ENCODE results near the gene BRINP3. TPM values are rescaled to one million over a fixed set of nuclear protein-coding genes. Genes with fewer than 3 reads are reported as not detected.

The BRINP3 gene
- total RNA-seq, 1 donor = not detected

- Histone ChIP-seq H3K27me3 (ENCODE audit: insufficient read depth, low read length) (no peaks in the 10 kb centered on the region), H3K4me3 (ENCODE audit: insufficient read depth, low read length) (no peak overlapping the region), H4K20me1 (ENCODE audit: insufficient read depth, low read length) (no peaks in the 10 kb centered on the region), H3K36me3 (ENCODE audit: insufficient read depth, low read length) (no peaks in the 10 kb centered on the region), H2AFZ (ENCODE audit: low read length) (no peak overlapping the region), H3K79me2 (ENCODE audit: insufficient read depth, low read length) (no peaks in the 10 kb centered on the region), H3K4me2 (ENCODE audit: insufficient read depth, low read length) (no peak overlapping the region), H3K4me1 (ENCODE audit: insufficient read depth, low read length) (no peaks in the 10 kb centered on the region), H3K9me3 (ENCODE audit: low read depth, low read length) (no peaks in the 10 kb centered on the region), H3K27ac (ENCODE audit: low read depth, low read length) (no peak overlapping the region)
- TF ChIP-seq, protein P1, sequence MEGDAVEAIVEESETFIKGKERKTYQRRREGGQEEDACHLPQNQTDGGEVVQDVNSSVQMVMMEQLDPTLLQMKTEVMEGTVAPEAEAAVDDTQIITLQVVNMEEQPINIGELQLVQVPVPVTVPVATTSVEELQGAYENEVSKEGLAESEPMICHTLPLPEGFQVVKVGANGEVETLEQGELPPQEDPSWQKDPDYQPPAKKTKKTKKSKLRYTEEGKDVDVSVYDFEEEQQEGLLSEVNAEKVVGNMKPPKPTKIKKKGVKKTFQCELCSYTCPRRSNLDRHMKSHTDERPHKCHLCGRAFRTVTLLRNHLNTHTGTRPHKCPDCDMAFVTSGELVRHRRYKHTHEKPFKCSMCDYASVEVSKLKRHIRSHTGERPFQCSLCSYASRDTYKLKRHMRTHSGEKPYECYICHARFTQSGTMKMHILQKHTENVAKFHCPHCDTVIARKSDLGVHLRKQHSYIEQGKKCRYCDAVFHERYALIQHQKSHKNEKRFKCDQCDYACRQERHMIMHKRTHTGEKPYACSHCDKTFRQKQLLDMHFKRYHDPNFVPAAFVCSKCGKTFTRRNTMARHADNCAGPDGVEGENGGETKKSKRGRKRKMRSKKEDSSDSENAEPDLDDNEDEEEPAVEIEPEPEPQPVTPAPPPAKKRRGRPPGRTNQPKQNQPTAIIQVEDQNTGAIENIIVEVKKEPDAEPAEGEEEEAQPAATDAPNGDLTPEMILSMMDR (IDR thresholded peaks at IDR 0.05; ENCODE audit: extremely low read depth, low read depth, low read length) = no peak
- no peak for DNase-seq (ENCODE audit: insufficient read length, low spot score, missing footprints)
These were observed 204.5 kb downstream of the BRINP3 start for GRCh38 chr1:190273161-190273560.

DNA sequence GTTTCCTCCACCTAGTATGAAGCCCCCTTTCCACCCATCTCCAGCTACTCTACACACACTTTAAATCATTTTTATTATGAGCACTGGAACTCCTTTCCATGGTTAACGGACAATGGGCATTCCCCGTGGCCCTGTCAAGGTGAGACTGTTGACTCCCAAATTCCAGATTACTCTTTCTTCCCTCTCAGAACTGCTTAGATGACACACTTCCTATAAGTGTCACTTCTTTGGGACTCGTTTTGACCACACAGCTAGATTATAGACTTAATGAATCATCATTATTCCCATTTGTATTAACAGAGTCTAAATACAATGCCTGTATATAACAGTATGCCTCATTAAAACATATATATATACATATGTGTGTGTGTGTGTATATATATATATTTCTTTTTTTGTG is 215.1 kb downstream of the BRINP3 start:
- Histone ChIP-seq H3K4me1 (ENCODE audit: insufficient read depth, low read length) (no peaks in the 10 kb centered on the region), H3K27ac (ENCODE audit: low read depth, low read length) (no peak overlapping the region), H4K20me1 (ENCODE audit: insufficient read depth, low read length) (no peaks in the 10 kb centered on the region), H3K79me2 (ENCODE audit: insufficient read depth, low read length) (no peaks in the 10 kb centered on the region), H3K36me3 (ENCODE audit: insufficient read depth, low read length) (no peaks in the 10 kb centered on the region), H3K9me3 (ENCODE audit: low read depth, low read length) (no peaks in the 10 kb centered on the region), H2AFZ (ENCODE audit: low read length) (no peak overlapping the region), H3K4me3 (ENCODE audit: insufficient read depth, low read length) (no peak overlapping the region), H3K27me3 (ENCODE audit: insufficient read depth, low read length) (no peaks in the 10 kb centered on the region), H3K4me2 (ENCODE audit: insufficient read depth, low read length) (no peak overlapping the region)
- TF ChIP-seq, protein P1 (IDR thresholded peaks at IDR 0.05; ENCODE audit: extremely low read depth, low read depth, low read length) = no peak
- no peak for DNase-seq (ENCODE audit: insufficient read length, low spot score, missing footprints)

DNA sequence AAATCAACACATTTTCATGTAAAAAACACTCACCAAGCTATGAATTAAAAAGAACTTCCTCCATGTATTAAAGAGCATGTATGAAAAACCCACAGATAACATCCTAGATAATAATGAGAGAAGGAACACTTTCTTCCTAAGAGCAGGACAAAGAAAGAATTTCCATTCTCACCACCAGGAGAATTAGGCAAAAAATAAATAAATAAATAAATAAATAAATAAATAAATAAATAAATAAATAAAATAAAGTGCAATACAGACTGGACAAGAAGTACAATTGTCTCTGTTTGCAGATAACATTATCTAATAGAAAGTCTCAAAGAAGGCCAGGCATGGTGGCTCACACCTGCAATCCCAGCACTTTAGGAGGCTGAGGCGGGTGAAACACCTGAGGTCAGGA is 218.2 kb downstream of the BRINP3 start:
- H3K4me1 ChIP-seq (ENCODE audit: insufficient read depth, low read length) = no peaks in the 10 kb centered on the region
- no peak for DNase-seq (ENCODE audit: insufficient read length, low spot score, missing footprints)
- H3K36me3 ChIP-seq (ENCODE audit: insufficient read depth, low read length) = no peaks in the 10 kb centered on the region
- no peaks in the 10 kb centered on the region for H4K20me1 ChIP-seq (ENCODE audit: insufficient read depth, low read length)
- no peaks in the 10 kb centered on the region for H3K9me3 ChIP-seq (ENCODE audit: low read depth, low read length)
- H3K4me3 ChIP-seq (ENCODE audit: insufficient read depth, low read length) = no peak overlapping the region
- H2AFZ ChIP-seq (ENCODE audit: low read length) = no peak overlapping the region
- H3K4me2 ChIP-seq (ENCODE audit: insufficient read depth, low read length) = no peak overlapping the region
- H3K27me3 ChIP-seq (ENCODE audit: insufficient read depth, low read length) = no peaks in the 10 kb centered on the region
- TF ChIP-seq, protein P1 (IDR thresholded peaks at IDR 0.05; ENCODE audit: extremely low read depth, low read depth, low read length) = no peak
- no peak overlapping the region for H3K27ac ChIP-seq (ENCODE audit: low read depth, low read length)
- H3K79me2 ChIP-seq (ENCODE audit: insufficient read depth, low read length) = no peaks in the 10 kb centered on the region

- H2AFZ ChIP-seq (ENCODE audit: low read length) = no peak overlapping the region
- TF ChIP-seq, protein P1 (IDR thresholded peaks at IDR 0.05; ENCODE audit: extremely low read depth, low read depth, low read length) = no peak
- no peaks in the 10 kb centered on the region for H3K4me1 ChIP-seq (ENCODE audit: insufficient read depth, low read length)
- H3K27ac ChIP-seq (ENCODE audit: low read depth, low read length) = no peak overlapping the region
- no peaks in the 10 kb centered on the region for H4K20me1 ChIP-seq (ENCODE audit: insufficient read depth, low read length)
- no peaks in the 10 kb centered on the region for H3K79me2 ChIP-seq (ENCODE audit: insufficient read depth, low read length)
- H3K27me3 ChIP-seq (ENCODE audit: insufficient read depth, low read length) = no peaks in the 10 kb centered on the region
- DNase-seq (ENCODE audit: insufficient read length, low spot score, missing footprints) = no peak
- no peak overlapping the region for H3K4me3 ChIP-seq (ENCODE audit: insufficient read depth, low read length)
- H3K4me2 ChIP-seq (ENCODE audit: insufficient read depth, low read length) = no peak overlapping the region
- H3K36me3 ChIP-seq (ENCODE audit: insufficient read depth, low read length) = no peaks in the 10 kb centered on the region
- no peaks in the 10 kb centered on the region for H3K9me3 ChIP-seq (ENCODE audit: low read depth, low read length)
These were observed 219.7 kb downstream of the BRINP3 start for GRCh38 chr1:190258003-190258402.
